Head of caudate nucleus (tissue), 42 donors: ENCODE results near the gene PLXNB2.
A peak's percentile ranks its signal among the peaks of the same experiment; 100 is the strongest.

Experiments used
- DNase-seq, 42 donors: peaks; one replicate each; pipeline versions ENCODE4 v3.0.0 to v3.0.0-alpha.2; 2020 to 2021; ENCODE audit warnings: mixed read lengths in 7 of 42
- intact Hi-C: fragments of 100-400 bp; cut with DNase I; formaldehyde crosslinking; loops from one replicate; pipeline ENCODE4 v1.15.0; 2022

The PLXNB2 gene

GRCh38 chr22:50249341-50250248 lies 57.9 kb downstream of the PLXNB2 start:
- DNase-seq = no peak

GRCh38 chr22:50248196-50249081 lies 59.0 kb downstream of the PLXNB2 start:
- intact Hi-C loops = loop anchor here (10.0 kb wide), 1 partner anchor 256 kb away; the partner anchor contains the start of genes LMF2 and NCAPH2
- DNase-seq = no peak

More at GRCh38 chr22:50249341-50250248, 57.9 kb downstream of the PLXNB2 start:
- intact Hi-C loops = loop anchor here (10.0 kb wide), 1 partner anchor 255 kb away; the partner anchor contains the start of genes LMF2 and NCAPH2

DNA sequence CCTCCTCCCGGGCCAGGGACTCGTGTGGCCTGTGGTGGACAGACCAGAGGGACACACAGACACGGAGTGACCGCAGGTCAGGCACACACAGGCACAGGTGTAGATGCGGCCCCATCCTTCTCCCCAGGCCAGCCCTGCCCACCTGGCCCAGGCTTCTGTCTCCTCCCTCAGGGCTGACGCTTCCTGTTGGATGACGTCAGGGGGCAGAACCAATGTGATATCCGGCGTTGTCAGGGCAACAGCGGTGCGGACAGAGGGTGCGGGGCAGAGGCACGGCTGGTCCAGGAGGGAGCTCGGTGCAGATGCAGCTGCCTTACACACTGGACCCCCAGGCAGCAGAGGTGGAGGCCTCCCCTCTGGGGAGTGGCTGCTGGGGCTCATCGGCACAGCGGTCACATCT lies 59.7 kb downstream of the PLXNB2 start:
- intact Hi-C loops = loop anchor here (10.0 kb wide), 1 partner anchor 257 kb away; the partner anchor contains the start of genes LMF2 and NCAPH2
- peak in 1 of 42 donors; percentile 62 for DNase-seq

DNA sequence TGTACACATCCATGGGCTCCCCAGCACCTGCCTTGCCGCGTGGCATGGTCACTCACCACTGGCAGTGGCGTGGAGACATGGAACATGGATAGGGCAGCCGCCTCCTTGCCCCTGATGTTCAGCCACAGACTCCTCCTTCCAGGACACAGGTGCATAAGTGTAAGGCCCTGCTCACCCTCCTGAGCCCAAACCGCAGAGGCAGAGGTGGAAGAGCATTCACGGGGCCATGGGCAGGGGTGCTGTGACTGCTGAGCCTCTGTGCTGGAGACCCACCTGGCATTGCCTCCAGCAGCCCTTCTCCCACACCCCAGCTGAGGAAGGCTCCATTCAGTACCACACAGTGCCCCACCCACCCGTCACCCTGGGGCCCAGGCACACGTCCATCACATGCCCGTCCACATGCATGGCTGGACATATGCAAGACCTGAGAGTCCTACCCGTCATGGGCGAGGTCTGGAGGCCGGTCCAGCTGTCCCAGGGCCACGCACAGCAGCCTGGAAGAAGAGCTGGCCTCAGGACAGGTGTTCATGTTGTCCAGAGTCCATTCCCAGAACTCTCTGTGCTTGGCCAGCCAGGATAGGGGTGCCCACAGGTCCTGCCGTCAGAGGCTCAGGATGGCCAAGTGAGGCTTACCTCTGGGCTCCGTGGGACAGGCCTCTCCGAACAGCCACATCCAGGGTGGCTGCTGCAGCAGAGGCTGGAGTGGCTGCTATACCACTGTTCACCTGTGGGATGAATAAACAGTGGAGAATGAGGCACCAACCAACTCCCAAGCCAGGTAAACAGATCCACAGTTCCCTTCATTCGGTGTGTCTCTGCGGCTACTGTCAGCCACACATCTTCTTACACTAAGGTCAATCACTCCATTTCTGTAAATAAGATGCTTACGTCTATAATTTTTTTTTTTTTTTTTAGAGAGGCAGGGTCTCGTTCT lies 60.9 kb downstream of the PLXNB2 start:
- intact Hi-C loops = loop anchor here (10.0 kb wide), 1 partner anchor 258 kb away; the partner anchor contains the start of genes LMF2 and NCAPH2
- no peak for DNase-seq

- no peak for DNase-seq
- intact Hi-C loops = loop anchor here (10.0 kb wide), 1 partner anchor 259 kb away; the partner anchor contains the start of genes LMF2 and NCAPH2
Measured at GRCh38 chr22:50245214-50246072, 62.0 kb downstream of the PLXNB2 start.

DNA sequence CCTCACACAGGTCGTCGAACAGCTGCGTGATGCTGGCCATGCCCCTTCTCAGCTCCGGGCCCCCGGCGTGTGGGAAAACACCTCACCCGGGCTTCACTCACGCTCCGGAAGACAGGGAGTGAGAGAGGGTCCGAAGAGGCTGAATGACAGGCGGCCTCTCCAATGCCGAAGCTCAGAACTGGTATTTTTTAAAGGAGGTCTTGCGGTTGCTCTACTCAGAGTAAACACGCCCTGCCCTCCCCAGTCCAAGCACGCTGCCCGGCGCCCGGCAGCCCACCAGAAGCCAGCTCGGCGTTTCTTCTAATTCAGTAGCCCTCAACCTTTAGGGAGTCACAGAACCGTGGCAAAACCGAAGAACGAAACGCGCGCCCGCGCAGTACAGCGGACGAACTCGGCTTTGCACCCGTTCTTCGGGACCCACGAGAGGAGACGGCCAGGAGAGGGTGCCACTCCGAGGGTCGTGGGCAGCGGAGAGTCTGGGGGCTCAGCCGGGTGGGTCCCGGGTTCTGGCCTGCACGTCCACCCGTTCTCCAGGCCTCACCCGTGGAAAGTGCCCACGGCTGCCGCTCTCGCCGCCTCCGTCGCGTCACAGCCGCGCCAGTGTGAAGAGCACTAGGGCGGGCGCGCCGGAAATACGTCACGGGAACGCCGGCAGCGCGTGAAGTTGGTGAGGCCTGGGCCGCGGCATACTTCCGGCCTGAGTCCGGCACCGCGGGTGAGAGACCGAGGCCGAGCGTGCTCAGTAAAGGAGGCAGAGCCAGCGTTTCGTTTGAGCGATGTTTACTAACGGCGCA lies 62.8 kb downstream of the PLXNB2 start, which contains the start of gene TUBGCP6:
Gene TUBGCP6, minus strand, starts transcription at position 604 of the 794 bp plus-strand sequence. Its CDS starts 564 bp downstream, at position 40.
- intact Hi-C loops = loop anchor here (5.0 to 10.0 kb wide), 2 partner anchors 98 to 260 kb away; partner anchors contain the start of genes LMF2, NCAPH2 and PPP6R2
- DNase-seq = peak; percentile 90 to 99 (median 97)

DNA sequence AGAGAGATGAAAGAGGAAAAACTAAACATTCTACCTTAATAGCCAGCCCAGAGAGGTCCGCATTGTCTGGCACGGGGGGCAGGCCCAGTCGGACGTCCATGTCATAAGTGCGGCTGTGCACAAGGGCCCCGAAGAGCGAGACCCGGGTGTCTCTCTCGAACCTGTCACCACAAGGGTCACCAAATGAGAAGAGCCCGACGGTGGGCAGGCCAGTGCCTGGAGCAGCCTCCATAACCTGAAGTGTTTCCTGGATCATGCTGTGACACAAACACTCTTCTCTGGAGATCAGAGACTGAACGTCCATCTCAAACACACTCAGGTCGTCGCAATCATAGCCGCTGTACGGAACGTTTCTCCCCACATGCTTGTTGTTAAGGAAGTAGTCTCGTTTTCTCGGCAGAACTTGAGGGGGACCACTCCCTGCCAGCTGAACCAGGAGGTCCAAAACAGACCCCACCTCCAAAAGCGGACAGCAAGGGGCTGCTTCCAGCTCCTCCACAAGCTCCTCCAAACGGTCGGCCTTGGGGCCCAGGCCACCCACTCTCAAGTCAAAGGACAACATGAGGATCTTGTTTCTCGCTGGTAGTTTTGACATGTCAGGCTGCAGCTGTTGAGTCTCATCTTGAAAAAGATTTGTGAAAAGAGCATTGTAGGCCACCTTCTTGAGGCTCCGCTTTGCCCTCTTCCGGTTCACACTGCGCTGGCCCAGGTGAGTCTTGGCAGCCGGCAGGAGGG lies 63.6 kb downstream of the PLXNB2 start:
- intact Hi-C loops = loop anchor here (5.0 to 10.0 kb wide), 2 partner anchors 98 to 261 kb away; partner anchors contain the start of genes LMF2, NCAPH2 and PPP6R2
- DNase-seq = no peak

DNA sequence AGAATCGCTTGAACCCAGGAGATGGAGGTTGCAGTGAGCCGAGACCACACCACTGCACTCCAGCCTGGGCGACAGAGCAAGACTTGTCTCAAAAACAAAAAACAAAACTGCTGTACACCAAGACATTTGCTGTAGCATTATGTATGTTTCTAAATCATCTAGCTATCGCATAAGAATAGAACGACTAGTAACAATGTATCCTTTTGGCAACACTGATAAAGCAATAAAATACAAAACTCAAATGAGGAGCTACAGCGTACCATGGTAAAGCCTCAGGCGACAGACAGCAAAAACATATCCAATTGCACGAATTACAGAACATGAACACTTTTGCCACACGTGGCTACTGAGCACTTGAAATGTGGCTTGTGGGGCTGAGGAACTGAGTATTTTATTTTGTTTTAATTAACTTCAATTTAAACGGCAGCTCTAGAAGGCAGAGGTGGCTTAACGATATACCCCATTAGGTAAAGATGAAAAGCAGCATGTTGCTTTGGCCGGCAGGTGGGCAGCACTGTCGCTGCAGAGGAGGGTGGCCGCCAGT lies 65.0 kb downstream of the PLXNB2 start:
- DNase-seq = no peak
- intact Hi-C loops = loop anchor here (5.0 to 10.0 kb wide), 2 partner anchors 100 to 262 kb away; partner anchors contain the start of genes LMF2, NCAPH2 and PPP6R2

DNA sequence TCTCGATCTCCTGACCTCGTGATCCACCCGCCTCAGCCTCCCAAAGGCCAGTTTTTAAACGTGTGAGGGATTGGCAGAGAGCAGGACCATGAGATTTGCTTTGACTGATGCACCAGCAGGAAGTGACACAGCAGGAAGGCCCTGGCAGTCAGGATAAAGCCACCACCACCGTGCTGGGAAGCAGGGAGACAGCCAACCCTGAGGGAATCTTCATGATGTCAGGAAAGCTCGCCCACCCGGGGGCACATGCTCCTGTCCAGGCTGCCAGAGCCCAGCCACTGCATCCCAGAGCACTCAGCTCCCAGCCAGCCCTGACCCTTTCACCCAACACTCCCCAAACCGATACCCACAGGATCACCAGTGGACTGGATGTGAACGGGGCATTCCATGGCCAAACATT lies 68.7 kb downstream of the PLXNB2 start:
- DNase-seq = no peak
- intact Hi-C loops = no loop called here

DNA sequence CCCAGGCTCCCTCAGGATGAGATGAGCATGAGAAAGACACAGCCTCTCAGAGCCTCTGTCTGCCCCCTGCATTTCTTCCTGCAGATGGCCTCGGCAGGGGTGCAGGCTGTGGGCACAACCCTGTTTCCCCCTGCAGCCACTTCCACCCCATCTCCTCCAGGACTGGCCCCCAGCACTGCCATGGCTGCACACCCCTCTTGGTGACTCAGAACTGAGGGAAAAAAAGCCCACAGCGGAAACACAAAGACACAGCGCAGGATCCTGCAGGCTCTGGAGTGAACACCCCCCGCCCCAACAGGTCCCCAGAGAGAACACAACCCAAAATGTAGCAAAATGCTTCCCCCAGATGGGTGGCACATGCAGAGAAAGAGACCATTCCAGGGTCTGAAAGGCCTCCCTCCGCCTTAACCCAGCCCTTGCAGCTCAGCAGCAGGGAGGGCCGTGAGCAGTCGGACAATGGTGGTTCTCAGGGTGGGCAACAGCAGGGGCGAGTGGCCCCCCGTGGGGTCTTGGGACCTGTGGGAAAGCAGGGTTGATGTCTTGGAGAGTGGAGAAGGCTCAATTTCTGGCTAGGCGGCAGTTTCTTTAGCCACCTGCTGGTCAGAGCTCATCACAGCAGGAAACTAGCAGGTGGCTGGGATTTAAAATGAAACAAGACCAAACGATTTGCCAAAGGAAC lies 70.6 kb downstream of the PLXNB2 start:
- DNase-seq = no peak
- intact Hi-C loops = no loop called here

- intact Hi-C loops = no loop called here
- DNase-seq = no peak
Measured at GRCh38 chr22:50233223-50233622, 74.2 kb downstream of the PLXNB2 start.

GRCh38 chr22:50232481-50233151 lies 74.8 kb downstream of the PLXNB2 start:
- DNase-seq = no peak
- intact Hi-C loops = no loop called here

GRCh38 chr22:50229370-50229769 lies 78.1 kb downstream of the PLXNB2 start:
- no peak for DNase-seq
- intact Hi-C loops = no loop called here

- intact Hi-C loops = no loop called here
- DNase-seq = no peak
Measured at GRCh38 chr22:50228366-50228765, 79.1 kb downstream of the PLXNB2 start.
